MM.1S (cell line): ENCODE data around the gene CFAP20.

ENCODE experiments used
- DNase-seq: peaks from one replicate; pipeline ENCODE4 v3.0.0-alpha.2; 2015
- H2AFZ ChIP-seq: fragments of 300-600 bp; sonication (generic); 2 replicates; pipeline ENCODE4 v1.6.0; 2016; ENCODE audit warnings: antibody characterized with exemption, low read length
- H3F3A ChIP-seq: fragments of 300-600 bp; sonication (generic); 2 replicates; pipeline ENCODE4 v1.6.1; 2016; ENCODE audit warnings: mild to moderate bottlenecking, antibody characterized with exemption, low read length, moderate library complexity, mixed read lengths; ENCODE audit not compliant: insufficient read depth
- H3K27ac ChIP-seq: fragments of 300-600 bp; sonication (generic); 2 replicates; pipeline ENCODE4 v1.5.1; 2016; ENCODE audit warnings: mild to moderate bottlenecking, low read length
- H3K27me3 ChIP-seq: fragments of 300-600 bp; sonication (generic); replicated peaks from 2 replicates; pipeline ENCODE4 v1.6.0; 2016; ENCODE audit warnings: low read length; ENCODE audit not compliant: insufficient read depth
- H3K36me3 ChIP-seq: fragments of 300-600 bp; sonication (generic); replicated peaks from 2 replicates; pipeline ENCODE4 v1.6.1; 2016; ENCODE audit warnings: mild to moderate bottlenecking, low read length, mixed read lengths; ENCODE audit not compliant: insufficient read depth
- H3K4me1 ChIP-seq: fragments of 300-600 bp; sonication (generic); 2 replicates; pipeline ENCODE4 v1.6.1; 2016; ENCODE audit warnings: low read length, mixed read lengths
- H3K4me2 ChIP-seq: fragments of 300-600 bp; sonication (generic); 2 replicates; pipeline ENCODE4 v1.6.0; 2016; ENCODE audit warnings: low read depth, low read length
- H3K4me3 ChIP-seq: fragments of 300-600 bp; sonication (generic); 2 replicates; pipeline ENCODE4 v1.5.1; 2016; ENCODE audit warnings: low read length, mixed read lengths
- H3K79me2 ChIP-seq: fragments of 300-600 bp; sonication (generic); 2 replicates; pipeline ENCODE4 v1.6.1; 2016; ENCODE audit warnings: mixed run types, low read length, mixed read lengths
- H3K9ac ChIP-seq: fragments of 300-600 bp; sonication (generic); 2 replicates; pipeline ENCODE4 v1.6.1; 2016; ENCODE audit warnings: low read length, mixed read lengths
- H3K9me2 ChIP-seq: fragments of 300-600 bp; sonication (generic); replicated peaks from 2 replicates; pipeline ENCODE4 v1.6.1; 2016; ENCODE audit warnings: mild to moderate bottlenecking, low read length, mixed read lengths; ENCODE audit not compliant: insufficient read depth
- H3K9me3 ChIP-seq: fragments of 300-600 bp; sonication (generic); replicated peaks from 2 replicates; pipeline ENCODE4 v1.6.1; 2016; ENCODE audit warnings: mild to moderate bottlenecking, low read length, mixed read lengths; ENCODE audit not compliant: insufficient read depth
- H4K20me1 ChIP-seq: fragments of 300-600 bp; sonication (generic); 2 replicates; pipeline ENCODE4 v1.6.1; 2016; ENCODE audit warnings: mild to moderate bottlenecking, low read length, moderate library complexity, mixed read lengths; ENCODE audit not compliant: insufficient read depth
- CTCF ChIP-seq: fragments of 300-600 bp; sonication (generic); IDR thresholded peaks from 2 replicates; pipeline ENCODE4 v1.5.1; 2016; ENCODE audit warnings: antibody characterized with exemption, low read length, mixed read lengths
- EZH2 ChIP-seq: fragments of 300-600 bp; sonication (generic); optimal IDR thresholded peaks from 2 replicates; pipeline ENCODE3; 2017; ENCODE audit warnings: low read depth, mild to moderate bottlenecking, antibody characterized with exemption, low read length, mixed read lengths
- EZH2phosphoT487 ChIP-seq: fragments of 300-600 bp; sonication (generic); IDR thresholded peaks from 2 replicates; pipeline ENCODE4 v1.6.1; 2018; ENCODE audit warnings: antibody characterized with exemption, low read length

CFAP20 gene

GRCh38 chr16:58070585-58070984, 58.6 kb downstream of the CFAP20 start:
- Histone ChIP-seq H2AFZ (no peak overlapping the region), H3K9ac (no peak overlapping the region), H3K36me3 (no peaks in the 10 kb centered on the region), H4K20me1 (no peaks in the 10 kb centered on the region), H3K27me3 (no peaks in the 10 kb centered on the region), H3K79me2 (no peaks in the 10 kb centered on the region), H3K4me2 (no peak overlapping the region), H3F3A (no peaks in the 10 kb centered on the region), H3K27ac (no peak overlapping the region), H3K4me1 (no peaks in the 10 kb centered on the region), H3K9me2 (no peaks in the 10 kb centered on the region), H3K4me3 (no peak overlapping the region), H3K9me3 (no peaks in the 10 kb centered on the region)
- DNase-seq, result no peak
- TF ChIP-seq EZH2 (no peak), CTCF (no peak), EZH2phosphoT487 (no peak)
